GM21360 (cell line): ENCODE data around the gene TCEAL4.
"Not testable (repeated sequence)": the region's sequence is repeated elsewhere in the genome, so short reads cannot be mapped to it uniquely, and the experiment has no call there.

Source experiments
- ATAC-seq: cut with Tn5 transposase; IDR thresholded peaks from one replicate; pipeline ENCODE4 v1.9.1; 2021; ENCODE audit warnings: mild to moderate bottlenecking, moderate library complexity; ENCODE audit not compliant: unreplicated experiment

The TCEAL4 gene

DNA sequence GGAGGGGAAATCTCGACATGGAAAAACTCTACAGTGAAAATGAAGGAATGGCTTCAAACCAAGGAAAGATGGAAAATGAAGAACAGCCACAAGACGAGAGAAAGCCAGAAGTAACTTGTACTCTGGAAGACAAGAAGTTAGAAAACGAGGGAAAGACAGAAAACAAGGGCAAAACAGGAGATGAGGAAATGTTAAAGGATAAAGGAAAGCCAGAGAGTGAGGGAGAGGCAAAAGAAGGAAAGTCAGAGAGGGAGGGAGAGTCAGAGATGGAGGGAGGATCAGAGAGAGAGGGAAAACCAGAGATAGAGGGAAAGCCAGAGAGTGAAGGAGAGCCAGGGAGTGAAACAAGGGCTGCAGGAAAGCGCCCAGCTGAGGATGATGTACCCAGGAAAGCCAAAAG is 1.3 kb downstream of the TCEAL4 start:
- no peak for ATAC-seq

DNA sequence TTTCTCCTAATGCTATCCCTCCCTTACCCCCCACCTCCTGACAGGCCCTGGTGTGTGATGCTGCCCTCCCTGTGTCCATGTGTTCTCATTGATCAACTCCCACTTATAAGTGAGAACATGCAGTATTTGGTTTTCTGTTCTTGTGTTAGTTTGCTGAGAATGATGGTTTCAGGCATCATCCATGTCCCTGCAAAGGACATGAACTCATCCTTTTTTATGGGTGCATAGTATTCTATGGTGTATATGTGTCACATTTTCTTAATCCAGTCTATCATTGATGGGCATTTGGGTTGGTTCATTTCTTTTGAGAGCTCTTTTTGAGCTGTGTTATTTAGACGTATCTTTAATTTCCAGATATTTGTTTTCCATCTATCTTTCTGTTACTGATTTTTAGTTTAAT is 7.0 kb downstream of the TCEAL4 start:
- not testable (repeated sequence) for ATAC-seq

- not testable (repeated sequence) for ATAC-seq
Observed at GRCh38 chrX:103595202-103595601, 9.9 kb downstream of the TCEAL4 start.

- peak; percentile 74 for ATAC-seq
Observed at GRCh38 chrX:103607364-103608305, 22.3 kb downstream of the TCEAL4 start, which contains the start of gene TCEAL3. Gene TCEAL3 (plus strand): TSS chrX:103607963. CDS start chrX:103609065, 1,102 bp downstream.

- no peak for ATAC-seq
Observed at GRCh38 chrX:103608306-103608963, 23.1 kb downstream of the TCEAL4 start.

- ATAC-seq = no peak
Observed at GRCh38 chrX:103610282-103610681, 25.0 kb downstream of the TCEAL4 start.

DNA sequence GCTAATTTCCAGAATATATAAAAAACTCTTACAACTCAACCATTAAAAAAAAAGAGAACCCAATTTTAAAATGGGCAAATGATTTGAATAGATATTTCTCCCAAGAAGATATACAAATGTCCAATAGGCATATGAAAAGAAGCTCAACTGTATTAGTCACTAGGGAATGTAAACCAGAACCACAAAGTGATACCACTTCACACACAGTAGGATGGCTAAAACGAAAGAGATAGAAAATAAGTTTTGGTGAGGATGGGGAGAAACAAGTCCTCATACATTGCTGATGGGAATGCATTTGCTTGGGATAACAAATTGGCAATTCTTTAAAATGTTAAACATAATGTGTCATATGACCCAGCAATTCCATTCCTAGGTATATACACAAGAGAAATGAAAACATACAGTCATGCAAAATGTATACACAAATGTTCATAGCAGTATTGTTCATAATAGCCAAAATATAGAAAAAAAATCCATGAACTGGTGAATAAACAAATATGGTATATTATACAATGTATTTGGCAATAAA is 28.1 kb downstream of the TCEAL4 start:
- ATAC-seq = no peak

DNA sequence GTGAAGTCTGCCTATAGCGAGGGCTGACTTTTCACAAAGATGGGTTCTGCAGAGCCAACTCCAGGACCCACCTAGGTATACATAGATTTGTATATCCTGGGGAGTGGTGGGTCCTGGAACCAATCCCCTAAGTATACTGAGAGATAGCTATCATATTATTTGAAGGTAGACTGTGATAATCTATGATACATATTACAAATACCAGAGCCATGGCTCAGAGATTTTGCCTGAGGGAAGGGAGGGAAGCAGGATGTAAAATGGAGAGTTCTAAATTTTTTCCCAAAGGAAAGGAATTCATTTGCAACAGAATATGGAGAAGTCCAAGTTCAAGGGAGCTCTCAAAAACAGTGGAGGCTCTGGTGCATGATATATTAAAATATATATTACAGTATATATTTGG is 29.7 kb downstream of the TCEAL4 start:
- ATAC-seq = no peak

- ATAC-seq = no peak
Observed at GRCh38 chrX:103615781-103616371, 30.6 kb downstream of the TCEAL4 start.

- ATAC-seq = no peak
Observed at GRCh38 chrX:103616676-103617186, 31.4 kb downstream of the TCEAL4 start.

DNA sequence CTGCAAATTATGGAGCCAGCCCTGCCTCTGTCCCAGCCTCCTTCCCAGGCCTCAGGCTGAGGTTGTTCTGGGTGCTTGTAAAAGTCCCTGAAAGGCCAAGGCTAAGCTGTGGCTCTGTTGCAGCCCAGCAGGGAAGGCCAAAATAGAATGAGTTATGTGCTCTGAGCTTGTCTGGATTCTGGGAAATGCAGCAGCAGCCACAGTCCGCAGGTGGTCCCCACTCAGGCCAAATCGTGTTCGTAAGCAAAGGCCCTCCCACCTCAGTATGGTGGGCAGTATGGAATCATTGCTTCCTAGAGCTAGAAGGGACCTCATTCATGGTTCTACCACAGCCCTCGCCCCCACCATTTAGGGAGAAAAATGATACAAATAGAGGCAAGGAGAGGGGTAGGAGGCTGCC is 38.8 kb downstream of the TCEAL4 start:
- no peak for ATAC-seq

DNA sequence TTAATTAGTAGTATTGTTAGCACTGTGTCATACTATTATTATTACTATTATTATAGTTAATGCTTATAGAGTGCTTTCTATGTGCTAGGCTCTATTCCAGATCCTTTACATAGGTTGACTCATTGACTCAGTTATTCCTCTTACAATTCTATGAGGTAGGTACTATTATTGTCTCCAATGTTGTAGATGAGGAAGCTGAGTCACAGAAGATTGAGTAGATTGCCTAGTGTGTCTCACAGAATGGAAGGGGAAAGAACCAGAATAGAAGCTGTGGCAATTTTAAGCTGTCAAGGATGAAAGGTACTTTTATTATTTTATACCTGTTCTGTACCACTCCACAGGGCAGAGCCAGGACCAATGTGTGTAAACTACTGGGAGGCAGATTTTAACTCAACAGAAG is 41.5 kb downstream of the TCEAL4 start:
- ATAC-seq = no peak

- ATAC-seq = peak; percentile 58
Observed at GRCh38 chrX:103628386-103629317, 43.3 kb downstream of the TCEAL4 start, which contains the start of gene TCEAL1. Gene TCEAL1 (plus strand): TSS chrX:103628975. CDS start chrX:103629917, 942 bp downstream.

DNA sequence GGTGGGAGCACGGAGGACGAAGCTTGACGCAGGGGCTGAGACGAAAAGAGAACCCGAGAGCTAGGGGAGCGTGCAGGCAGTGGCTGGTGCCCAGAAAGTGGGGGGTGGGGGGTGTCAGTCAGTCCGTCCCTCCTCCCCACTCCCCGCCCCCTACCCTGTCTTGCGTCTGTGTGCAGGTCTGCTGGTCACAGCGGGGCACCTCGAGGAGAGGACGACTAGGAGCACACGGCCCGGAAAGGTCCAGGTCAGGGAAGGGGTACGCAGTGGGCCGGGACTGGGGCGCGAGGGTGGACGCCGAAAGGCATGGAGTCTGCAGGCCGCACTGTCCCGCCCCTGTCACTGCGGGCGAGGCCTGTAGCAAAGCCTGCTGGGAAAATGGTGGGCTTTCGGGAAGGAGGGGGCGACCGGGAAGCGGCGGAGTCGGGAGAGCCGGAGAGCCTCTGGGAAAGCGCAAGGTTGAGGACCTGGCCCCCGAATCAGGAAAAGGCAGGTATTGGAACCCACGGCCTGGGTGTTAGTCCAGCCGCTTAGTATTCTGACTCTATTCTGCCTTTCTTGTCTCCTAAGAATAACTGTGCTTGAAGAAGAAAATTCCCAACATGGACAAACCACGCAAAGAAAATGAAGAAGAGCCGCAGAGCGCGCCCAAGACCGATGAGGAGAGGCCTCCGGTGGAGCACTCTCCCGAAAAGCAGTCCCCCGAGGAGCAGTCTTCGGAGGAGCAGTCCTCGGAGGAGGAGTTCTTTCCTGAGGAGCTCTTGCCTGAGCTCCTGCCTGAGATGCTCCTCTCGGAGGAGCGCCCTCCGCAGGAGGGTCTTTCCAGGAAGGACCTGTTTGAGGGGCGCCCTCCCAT is 44.2 kb downstream of the TCEAL4 start:
- no peak for ATAC-seq

- no peak for ATAC-seq
Observed at GRCh38 chrX:103630171-103630511, 44.8 kb downstream of the TCEAL4 start.

- no peak for ATAC-seq
Observed at GRCh38 chrX:103631145-103631544, 45.8 kb downstream of the TCEAL4 start.

DNA sequence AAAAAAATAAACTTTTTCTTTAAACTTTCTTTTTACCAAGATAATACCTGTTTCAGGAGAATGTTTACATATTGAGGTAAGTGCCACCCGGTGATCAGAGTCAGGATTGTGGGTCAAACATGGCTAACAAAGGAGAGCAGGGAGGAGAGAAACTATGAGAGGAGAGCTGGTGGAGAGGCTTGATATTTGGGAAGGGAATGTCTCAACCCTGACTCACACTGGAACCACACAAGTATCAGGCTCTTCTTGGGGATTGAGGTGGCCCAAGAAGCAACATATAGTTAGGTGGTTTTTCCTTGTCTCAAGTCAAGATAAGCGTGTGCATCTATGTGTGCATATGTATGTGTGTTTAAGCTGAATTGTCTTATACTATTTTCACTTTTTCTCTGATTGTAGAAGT is 50.1 kb downstream of the TCEAL4 start:
- no peak for ATAC-seq
